ENCODE measurements around the gene PRKN.

Gene PRKN

DNA sequence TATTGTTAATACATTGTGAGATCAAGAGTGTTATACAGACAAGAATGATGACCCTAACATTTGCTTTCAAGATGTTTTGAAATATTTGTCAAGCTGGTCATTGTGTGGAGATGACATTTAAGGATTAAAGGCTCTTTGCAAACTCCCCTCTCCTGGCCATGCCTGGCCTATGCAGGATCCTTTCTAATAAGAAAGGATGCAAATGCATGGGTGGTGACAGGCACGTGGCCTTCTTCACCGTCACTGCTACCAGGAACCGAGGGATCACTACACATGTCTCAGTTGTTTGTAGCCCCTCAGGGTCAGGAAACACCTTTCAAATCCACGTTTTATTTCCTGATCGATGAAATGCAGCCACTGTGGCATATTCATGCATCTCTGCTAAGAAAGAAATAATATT lies 419.7 kb downstream of the PRKN start:
- DNase-seq (ENCODE audit: low spot score): no peak

DNA sequence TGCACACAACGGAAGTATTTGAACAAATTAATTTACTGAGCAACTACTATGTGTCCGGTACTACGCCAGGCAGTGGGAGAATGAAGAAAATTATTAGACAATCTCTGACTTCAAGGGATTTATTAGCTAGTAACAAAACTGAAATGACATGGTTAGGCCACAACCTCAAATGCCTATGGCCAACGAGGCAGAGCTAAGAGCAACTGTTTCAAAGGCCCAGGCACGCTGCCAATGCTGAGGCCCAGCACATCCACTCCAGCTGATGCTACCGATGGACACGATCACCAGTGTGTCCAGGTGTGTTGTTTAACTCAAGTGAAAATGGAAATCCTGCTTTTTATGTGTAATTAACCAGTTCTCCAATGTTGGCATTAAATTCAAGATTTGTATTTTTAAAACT lies 420.9 kb downstream of the PRKN start:
- no peak for DNase-seq (ENCODE audit: low spot score)

DNA sequence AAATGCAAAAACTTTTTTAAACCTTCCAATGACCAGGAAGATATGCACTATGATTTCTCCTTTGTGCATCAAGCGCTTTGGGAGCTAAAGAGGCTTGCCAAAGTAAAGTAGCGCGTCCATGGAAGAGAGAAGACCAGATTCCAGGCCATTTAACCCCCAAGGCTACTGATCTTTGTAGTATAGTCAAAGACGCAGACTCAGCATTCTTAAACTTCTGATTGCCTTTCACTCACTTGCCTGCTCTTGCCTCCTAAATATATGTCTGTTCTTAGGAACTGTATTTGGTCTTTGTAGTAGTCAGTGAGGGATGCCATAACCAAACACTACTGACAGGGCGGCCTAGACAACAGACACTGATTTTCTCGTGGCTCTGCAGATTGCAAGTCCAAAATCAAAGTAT lies 426.4 kb downstream of the PRKN start:
- DNase-seq (ENCODE audit: low spot score): no peak

DNA sequence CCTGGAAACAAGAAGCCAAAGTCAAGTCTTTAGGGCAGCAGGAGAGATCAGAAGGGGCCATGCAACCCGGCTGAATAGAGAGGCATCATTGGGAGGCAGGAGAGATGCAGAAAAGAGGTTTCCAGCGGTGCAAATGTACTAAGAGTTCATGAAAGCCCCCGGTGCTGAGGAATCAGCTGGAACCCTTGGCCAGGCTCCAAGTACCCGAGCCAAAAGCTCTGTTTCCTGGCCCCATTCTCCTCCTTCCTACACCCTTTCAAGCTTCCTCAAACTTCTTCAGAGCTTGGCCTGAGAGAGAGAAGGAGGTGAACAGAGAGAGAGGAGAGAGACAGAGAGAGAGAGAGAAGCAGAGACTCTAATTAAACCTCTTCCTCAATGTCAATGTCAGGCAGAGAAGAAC lies 433.5 kb downstream of the PRKN start:
- no peak for DNase-seq (ENCODE audit: low spot score)

DNA sequence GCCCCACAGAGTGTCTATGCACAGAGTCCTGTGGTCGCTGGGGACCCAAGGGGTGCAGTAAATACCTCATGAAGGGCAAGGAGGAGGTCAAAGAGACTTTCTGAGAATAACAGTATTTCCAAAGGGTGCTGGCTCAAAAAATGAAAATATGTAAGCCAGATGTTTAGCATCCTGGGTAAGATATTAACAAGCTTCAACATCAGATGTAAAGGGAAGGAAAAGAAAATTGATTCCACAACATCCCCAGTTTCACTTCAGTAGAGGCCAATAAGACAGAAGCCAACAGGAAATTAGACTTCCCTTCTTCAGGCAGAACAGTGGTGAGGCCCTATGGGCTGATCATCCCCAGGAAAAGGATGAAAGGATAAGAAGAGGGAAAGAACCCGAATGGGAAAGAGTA lies 434.7 kb downstream of the PRKN start:
- no peak for DNase-seq (ENCODE audit: low spot score)

DNA sequence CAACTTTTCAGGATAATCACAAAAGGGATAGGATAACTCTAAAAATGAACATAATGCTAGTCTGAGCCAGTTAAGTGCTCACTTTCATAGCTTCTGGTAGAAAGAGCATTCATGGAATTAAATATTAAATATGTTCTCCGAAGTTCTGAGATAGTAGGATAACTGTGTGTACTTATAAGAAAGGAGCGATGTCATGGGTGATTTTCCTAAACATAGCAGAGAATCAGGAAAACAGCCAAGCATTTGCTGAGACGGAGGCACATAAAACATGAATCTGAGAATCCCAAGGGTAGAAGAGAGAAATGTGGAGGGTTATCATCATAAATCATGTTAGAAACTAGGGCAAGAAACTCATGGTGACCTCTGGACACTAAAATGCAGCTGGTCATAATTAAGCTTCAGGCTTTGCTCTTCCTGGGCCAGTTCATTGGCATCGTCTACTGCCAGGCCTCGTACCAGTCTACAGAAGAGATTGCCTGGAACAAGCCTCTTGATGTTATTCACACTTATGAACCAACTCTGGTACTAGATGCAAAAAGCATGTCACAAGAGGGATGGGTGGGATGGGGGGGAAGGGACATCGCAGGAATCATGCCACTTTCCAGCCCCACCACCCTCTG lies 436.6 kb downstream of the PRKN start:
- no peak for DNase-seq (ENCODE audit: low spot score)

DNA sequence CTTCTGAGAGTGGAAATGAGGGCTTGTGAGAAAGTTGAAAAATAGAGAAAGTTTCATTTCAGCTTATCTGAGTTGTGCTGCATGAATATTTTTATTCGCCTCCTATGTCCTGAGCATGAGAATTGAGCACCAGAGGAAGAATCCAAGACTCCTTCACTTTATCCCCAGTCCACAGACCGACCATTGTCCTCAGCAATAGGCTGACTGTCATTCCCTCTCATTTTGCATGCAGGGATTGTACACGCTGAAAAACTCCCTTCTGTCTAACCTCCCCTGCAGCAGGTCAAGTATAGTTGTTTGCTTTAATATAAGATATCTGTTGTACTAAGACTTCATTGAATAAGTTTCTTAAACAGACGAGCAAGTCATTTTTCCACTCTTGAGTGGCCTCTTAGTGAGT lies 437.6 kb downstream of the PRKN start:
- DNase-seq (ENCODE audit: low spot score): peak; percentile 55

DNA sequence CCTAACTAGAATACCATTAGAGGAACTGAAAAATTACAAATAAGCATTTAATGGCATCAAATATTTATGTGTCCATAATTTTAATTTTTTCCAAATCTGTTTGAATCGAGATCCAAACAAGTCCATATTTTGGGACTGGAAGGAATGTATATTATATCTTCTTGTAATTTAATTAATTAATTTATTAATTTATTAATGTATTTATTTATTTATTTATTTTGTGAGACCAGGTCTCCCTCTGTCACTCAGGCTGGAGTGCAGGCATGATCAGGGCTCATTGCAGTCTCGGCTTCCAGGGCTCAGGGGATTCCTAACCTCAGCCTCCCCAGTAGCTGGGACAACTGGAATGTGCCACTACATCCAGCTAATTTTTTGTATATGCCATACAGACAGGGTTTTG lies 453.6 kb downstream of the PRKN start:
- DNase-seq (ENCODE audit: low spot score): no peak

DNA sequence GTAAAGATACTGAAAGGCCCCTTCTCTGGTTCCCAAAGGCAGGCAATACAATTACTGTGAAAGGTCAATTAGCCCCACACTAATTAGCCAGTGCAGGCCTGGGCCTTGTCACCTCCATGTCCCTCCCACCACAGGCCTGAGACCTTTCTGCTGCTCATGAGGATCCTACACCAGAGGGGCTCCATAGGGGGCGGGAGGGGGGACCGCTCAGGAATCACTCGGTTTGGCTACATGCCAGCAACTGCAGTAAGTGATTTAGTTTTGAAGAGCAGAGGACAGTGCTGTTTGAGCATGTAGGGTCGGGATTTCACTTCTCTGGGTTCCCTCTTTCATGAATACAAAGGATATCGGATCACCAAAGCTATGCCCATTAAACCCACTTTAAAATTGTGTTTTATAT lies 455.6 kb downstream of the PRKN start:
- no peak for DNase-seq (ENCODE audit: low spot score)

DNA sequence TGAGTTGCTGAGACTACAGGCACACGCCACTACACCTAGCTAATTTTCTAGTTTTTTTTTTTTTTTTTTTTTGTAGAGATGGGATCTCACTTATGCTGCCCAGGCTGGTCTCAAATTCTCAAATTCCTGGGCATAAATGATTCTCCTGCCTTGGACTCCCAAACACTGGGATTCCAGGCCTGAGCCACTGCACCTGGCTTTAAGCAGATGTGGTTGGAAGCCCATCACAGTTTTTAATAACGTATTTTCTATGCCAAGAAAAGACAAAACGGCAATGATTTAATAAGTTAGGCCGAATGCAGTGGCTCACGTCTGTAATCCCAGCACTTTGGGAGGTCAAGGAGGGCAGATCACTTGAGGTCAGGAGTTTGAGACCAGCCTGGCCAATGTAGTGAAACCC lies 456.6 kb downstream of the PRKN start:
- no peak for DNase-seq (ENCODE audit: low spot score)

DNA sequence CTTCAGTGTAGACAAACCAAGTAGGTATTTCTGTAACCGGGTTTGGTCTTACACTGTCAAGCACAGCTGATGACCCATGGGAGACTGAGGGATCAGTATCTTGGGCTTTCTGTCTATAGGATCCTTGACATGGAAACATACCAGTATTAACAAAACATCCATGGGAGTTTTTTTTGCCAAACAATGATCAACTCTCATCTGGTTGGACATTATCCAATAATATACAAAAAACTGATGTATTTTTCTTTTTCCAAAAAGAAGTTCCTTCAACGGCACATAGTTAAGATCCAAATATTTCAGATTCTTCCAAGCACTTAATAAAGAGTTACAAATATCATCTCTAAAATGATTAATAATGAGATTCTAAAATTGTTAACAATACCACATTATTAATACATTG lies 459.9 kb downstream of the PRKN start:
- DNase-seq (ENCODE audit: low spot score): no peak

DNA sequence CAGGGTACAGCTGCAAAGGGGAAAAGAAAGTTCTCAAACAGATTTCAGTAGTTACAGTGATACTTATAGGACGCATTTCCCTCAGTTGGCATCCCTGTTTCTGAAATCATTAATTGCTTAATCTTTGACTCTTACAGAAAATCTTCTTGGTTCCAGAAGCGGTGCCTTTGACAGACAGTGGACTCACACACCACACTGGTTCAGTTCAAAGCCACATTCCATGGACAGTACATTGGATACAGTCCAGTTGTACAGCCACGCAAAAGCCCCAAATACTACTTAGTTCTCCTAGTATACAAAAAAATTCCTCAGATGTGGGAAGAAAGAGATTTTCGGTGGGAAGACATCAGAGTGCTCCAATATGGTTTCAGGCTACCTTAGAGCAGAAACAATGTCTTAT lies 460.4 kb downstream of the PRKN start:
- no peak for DNase-seq (ENCODE audit: low spot score)

DNA sequence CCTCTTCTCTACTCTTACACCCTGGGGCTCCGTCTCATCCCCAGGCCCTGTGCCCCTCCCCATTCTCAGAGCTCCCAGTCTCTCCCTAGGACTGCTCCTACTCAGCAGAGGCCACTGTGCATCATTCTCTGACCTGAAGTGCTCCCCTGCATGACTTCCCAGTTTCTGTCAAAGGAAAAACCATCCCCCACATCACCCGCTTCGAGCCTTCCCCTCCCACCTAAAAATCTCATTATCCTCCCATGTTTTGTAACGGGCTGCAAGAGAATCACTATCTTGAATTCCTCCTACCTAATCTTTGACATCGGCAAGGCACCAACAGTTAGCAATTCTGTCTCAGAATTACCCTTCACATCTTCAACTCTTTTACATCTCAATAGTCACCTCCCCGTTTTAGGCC lies 463.0 kb downstream of the PRKN start:
- DNase-seq (ENCODE audit: low spot score): no peak

DNA sequence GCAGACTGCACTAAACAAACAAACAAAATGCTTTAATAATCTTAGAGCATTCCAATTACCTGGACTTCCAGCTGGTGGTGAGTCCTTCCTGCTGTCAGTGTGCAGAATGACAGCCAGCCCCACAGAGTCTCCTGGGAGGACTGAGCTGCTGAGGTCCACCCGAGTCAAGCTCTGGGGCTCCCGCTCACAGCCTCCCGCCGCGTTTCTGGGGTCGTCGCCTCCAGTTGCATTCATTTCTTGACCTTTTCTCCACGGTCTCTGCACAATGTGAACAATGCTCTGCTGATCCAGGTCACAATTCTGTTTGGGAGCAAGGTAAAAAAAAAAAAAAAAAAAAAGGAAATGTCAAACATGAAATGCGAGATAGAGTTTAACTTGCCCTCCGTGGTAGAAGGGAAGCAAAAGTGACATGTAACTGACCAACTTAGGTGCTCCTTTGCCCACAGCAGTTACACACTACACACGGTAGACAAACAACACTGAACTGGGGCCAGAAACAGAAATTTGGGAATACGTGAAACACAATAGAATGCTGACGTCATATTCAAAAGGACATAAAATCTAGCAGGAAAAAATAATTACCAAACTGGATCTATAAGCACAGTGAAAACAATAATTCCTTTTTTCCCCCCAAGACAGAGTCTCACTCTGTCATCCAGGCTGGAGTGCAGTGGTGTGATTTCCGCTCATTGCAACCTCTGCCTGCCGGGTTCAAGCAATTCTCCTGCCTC lies 464.9 kb downstream of the PRKN start:
- no peak for DNase-seq (ENCODE audit: low spot score)

DNA sequence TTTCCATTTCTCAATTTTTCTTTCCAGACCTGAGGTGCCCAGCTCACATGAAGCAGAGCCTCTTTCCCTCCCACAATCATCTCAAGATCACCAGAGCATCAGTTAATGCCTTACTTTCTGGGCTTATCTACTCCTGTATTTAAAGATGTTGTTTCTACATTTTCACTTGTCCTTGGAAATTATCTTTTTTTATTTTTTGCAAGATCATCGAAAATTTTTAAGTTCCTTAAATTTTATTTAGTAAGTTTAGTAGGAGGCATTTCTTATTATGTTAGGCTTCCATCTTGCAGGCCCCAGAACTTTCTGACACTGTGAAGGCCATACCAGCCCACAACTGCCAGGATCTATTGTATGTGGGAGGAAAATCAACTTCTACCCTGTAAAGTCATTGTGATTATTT lies 466.0 kb downstream of the PRKN start:
- no peak for DNase-seq (ENCODE audit: low spot score)

DNA sequence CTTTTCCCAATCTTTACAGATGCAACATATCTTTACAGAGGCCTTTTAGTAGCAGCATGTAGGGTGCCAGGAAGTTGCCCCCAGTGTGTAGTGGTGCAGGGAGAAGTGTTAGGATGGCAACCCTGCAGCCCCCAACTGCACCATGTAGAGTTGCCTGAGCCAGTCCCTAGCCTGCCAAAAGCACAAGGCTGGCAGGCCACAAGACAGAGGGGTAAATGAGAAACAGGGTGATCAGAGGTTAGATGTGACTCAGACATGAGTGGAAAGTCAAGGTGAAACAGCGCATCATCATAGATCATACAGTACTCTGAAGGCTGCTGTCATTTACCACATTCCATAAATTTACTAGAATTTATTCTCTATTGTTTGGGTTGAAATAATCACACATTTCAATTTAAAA lies 467.5 kb downstream of the PRKN start:
- DNase-seq (ENCODE audit: low spot score): no peak

DNA sequence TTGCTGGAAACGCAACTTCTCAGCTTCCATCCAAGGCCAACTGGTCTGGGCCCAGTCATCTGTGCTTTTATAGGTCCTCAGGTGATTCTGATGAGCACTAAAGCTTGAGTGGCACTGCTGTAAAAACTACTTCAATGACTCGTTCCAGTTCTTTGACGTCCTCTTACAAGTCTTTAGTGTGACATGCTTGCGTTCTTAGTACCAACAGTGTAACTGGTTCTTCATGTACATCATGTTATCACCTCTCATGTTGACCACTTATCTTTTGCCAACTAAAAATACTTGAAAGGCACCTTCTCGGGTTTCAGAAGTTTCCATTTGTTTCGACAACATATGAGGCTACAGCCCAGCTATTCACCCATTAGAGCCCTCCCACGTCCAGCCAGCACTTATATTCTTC lies 468.9 kb downstream of the PRKN start:
- no peak for DNase-seq (ENCODE audit: low spot score)

DNA sequence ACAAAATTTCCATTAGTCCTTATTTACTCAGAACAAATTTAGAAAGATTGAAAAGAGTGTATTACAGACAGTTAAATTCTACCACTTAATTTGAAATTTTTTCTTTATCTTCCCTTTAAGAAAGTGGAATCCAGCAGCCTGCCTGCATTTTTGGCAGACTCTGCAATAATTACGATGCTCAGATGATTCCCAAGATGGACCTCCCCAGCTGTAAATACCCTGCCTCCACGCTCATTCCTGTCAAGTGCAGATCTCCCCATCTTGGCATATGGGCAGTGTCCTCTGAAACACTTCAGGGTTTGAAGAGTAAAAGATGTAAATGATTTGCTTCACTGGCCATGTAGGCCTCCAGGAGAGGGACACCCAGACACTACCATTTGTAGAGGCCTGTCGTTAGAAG lies 471.2 kb downstream of the PRKN start:
- no peak for DNase-seq (ENCODE audit: low spot score)

DNA sequence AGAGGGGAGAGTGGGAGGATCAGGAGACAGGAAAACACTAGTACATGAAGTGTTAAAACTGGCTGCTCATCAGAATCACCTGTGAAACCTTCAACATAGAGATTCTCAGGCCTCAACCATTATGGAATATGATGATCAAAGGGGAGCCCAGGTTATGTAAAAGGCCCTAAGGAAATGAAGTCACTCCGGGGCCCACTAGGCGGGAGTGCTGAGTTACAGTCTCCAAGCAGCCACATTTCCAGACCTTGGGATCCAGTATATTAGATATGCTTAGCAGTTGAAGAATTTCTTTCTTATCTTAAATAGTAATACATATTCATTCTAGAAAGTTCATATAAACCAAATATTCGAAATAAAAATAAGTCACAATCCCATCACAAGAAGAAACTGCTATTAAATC lies 476.3 kb downstream of the PRKN start:
- DNase-seq (ENCODE audit: low spot score): no peak

DNA sequence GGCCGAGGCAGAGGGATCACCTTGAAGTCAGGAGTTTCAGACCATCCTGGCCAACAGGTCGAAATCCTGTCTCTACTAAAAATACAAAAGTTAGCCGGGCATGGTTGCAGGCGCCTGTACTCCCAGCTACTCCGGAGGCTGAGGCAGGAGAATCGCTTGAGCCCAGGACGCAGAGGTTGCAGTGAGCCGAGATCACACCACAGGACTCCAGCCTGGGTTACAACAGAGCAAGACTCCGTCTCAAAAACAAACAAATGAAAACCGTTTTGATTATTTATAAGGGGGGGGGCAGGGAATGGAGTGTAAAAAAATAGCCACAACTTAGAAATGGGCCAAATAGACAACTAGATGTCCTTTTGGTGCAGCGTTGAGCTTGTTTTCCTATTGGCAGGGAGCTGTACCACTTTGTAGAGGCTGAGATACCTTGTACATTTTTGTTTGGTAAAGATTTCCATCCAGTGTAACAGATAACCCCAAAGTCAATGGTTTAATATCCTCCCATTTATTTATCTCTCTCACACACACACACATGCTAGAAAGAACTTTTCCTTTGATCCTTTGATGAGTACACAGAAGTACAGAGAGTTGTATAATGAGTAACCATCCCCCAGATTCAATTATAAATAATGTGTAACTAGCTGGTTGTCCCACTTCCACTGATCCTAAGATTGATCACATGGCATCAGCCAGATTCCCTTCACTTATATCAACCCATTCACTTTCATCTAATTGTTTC lies 477.5 kb downstream of the PRKN start:
- no peak for DNase-seq (ENCODE audit: low spot score)

DNA sequence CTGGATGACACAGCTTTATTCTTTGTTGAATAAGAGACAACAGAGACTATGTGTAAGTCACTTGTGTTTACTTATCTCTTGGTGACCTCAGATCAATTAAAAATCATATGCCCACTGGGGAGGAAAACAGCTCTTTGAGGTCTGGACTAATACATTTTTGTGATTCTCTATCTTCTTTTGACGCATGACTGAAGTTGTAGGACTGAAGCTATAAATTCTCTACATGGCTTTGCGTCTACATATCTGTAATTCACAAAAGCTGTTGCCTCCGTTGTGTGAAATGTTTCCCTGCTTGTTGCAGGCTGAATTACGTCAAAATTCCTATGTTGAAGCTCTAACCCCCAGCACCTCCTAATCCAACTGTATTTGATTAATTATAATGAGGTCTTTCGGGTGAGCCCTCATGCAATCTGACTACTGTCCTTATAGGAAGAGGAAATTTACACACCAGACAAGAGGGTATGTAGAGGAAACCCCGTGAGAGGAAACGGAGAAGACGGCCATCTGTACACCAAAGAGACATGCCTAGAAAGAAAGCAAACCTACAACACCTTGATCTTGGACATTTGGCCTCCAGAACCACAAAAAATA lies 481.6 kb downstream of the PRKN start:
- no peak for DNase-seq (ENCODE audit: low spot score)

DNA sequence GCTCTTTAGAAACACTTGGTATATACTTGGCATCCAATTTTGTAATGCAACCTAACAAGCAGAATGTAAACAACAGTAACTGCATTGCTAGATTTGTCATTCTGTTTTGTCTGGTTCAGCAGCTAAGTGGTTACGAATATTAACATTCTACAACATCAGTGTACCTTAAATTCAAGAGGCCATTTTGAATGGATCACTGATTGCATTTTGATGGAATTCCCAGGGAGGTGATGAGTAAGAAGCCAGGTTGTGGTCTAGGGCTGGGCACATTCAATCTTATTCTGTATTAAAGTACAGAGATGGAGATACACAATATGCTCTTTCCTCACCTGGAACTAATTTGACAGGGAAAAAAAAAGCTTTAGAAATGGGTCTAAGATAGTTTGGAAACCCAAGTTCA lies 483.5 kb downstream of the PRKN start:
- no peak for DNase-seq (ENCODE audit: low spot score)

DNA sequence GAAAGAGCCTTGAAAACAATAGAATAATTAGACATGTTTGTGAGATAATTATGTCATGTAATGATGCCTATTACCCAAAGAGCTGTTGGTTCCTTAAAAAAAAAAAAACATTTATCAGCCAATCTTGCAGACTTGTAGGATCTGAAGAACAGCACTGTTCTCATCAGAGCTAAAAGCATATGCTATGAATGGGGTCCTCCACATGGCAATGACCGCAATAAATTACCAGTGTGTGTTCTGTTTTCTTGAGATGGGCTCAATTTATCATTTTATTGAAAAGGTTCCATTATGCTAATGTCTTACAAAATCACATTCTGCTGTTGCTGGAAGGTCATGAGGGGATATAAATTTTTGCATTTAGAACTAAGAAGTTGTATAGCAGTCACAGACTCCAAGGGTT lies 484.7 kb downstream of the PRKN start:
- DNase-seq (ENCODE audit: low spot score): no peak

All from Ammon's horn (tissue), 1 donor.